Ovary (tissue), 9 donors: ENCODE results near the gene POLA2. TPM values are rescaled to one million over a fixed set of nuclear protein-coding genes. Genes with fewer than 3 reads are reported as not detected.
A peak's percentile ranks its signal among the peaks of the same experiment; 100 is the strongest.
"Not testable (repeated sequence)": the region's sequence is repeated elsewhere in the genome, so short reads cannot be mapped to it uniquely, and the experiment has no call there.

Experiments
- DNase-seq, 5 donors: peaks; one replicate each; pipeline ENCODE4 v3.0.0-alpha.2; 2019 to 2020
- H3K27ac ChIP-seq, 2 donors: fragments of 200-600 bp; one replicate each; pipeline versions ENCODE4 v1.5.1 to v1.8.0; 2019 to 2022
- H3K27me3 ChIP-seq: fragments of 200-600 bp; one replicate; pipeline ENCODE4 v1.8.0; 2022
- H3K36me3 ChIP-seq: fragments of 200-600 bp; sonication (generic); one replicate; pipeline ENCODE4 v1.5.1; 2019
- H3K4me1 ChIP-seq: one replicate; pipeline ENCODE4 v1.8.1; 2013; ENCODE audit warnings: mild to moderate bottlenecking, moderate library complexity; ENCODE audit not compliant: insufficient read depth
- H3K4me3 ChIP-seq: fragments of 200-600 bp; sonication (generic); one replicate; pipeline ENCODE4 v1.5.1; 2017
- H3K9me3 ChIP-seq, 2 donors: fragments of 200-600 bp in 1 of 2; sonication (generic) in 1 of 2; one replicate each; pipeline versions ENCODE4 v1.5.1 to v1.8.1; 2013 to 2019; ENCODE audit warnings: mild to moderate bottlenecking in 1 of 2, moderate library complexity in 1 of 2
- CTCF ChIP-seq, 3 donors: fragments of 450-650 bp in 2 of 3; fragments of 200-600 bp in 1 of 3; IDR thresholded peaks; one replicate each; pipeline versions ENCODE4 v1.5.1 to v1.8.0; 2016 to 2022; ENCODE audit warnings: antibody characterized with exemption in 3 of 3, mild to moderate bottlenecking in 1 of 3
- EP300 ChIP-seq: sonication (generic); formaldehyde crosslinking; IDR thresholded peaks from one replicate; pipeline ENCODE4 v1.6.1; 2017; ENCODE audit warnings: antibody characterized with exemption
- POLR2A ChIP-seq: fragments of 450-650 bp; IDR thresholded peaks from one replicate; pipeline ENCODE4 v1.6.1; 2017; ENCODE audit warnings: antibody characterized with exemption, mild to moderate bottlenecking, moderate library complexity
- WGBS, 3 donors: extraction: QIAGEN DNeasy Blood & Tissue Kit in 1 of 3; methylation state at CpG; one replicate each; pipeline versions ENCODE4 v1.1.5 to v1.1.7; 2013 to 2017; 5-methylcytosine and 5-hydroxymethylcytosine counted together
- intact Hi-C, 4 donors: fragments of 100-400 bp; cut with DNase I; formaldehyde crosslinking; loops; one replicate each; pipeline versions ENCODE4 v1.11.0 to v1.15.1; 2022 to 2023
- polyA plus RNA-seq, 2 donors: library from polyadenylated mRNA; stranded (reverse); fragments of 200-250 nt in 1 of 2; fragments of 350-450 nt in 1 of 2; fragmentation: Illumina TruSeq in 1 of 2; extraction: RNeasy Lipid Tissue Mini Kit (QIAGEN cat#74804) in 1 of 2; gene quantifications; one replicate each; pipeline ENCODE4 v1.2.3, GENCODE V29; 2013 to 2014
- total RNA-seq, 7 donors: library from RNA; depleted of rRNA in 2 of 7; stranded (reverse); fragments of >200 nt in 2 of 7; fragmentation: NEBNext Ultra II Directional in 3 of 7; extraction: Animal tissue kit (Norgen Biotek cat#: 25700) in 3 of 7; gene quantifications; one replicate each; pipeline versions ENCODE4 v1.1.0 to v1.2.4, GENCODE V29; 2016 to 2023
- donor health status: DM: no; HTN: no; CAD: no; lungs with moderate emphysema.
- donor health status: DM: no; HTN: no; CAD: no.
- donor health status: Bipolar disorder and iron deficiency.
- donor health status: DM: yes; HTN: yes; CAD: no.
- donor health status: DM: no; HTN: no; CAD: no.
- donor health status: DM: yes; HTN: yes; CAD: no.

POLA2 gene
- total and polyA plus RNA-seq, 9 donors: 4.5 to 13.3 (median 8.6) TPM

DNA sequence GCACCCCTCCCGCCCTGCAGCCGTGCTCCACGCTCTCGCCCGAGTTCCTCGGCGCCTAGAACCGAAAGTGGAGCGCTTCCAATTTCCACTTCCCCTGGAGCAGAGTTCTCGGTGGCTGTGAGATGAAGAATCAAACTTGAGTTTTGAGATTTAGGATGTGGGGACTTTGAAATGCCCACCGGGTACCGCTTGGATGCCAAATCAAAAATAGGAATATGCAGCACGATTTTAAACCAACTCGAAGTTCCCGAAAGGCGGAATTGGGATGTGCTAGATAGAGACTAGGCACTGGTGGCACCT is 569 bp downstream of the POLA2 start:
- peaks cover 4% of the 10 kb centered on the region for H3K4me1 ChIP-seq
- intact Hi-C loops: no loop called here
- H3K27ac ChIP-seq: peak overlapping the region; percentile 49 to 78
- peak in 2 of 5 donors; percentile 54 to 71 for DNase-seq
- no peaks in the 10 kb centered on the region for H3K9me3 ChIP-seq
- 0 to 1% (median 1%) methylated on average over 16 of the region's 16 CpGs for WGBS, 3 donors
- H3K36me3 ChIP-seq: no peaks in the 10 kb centered on the region
- peak overlapping the region; percentile 66 for H3K4me3 ChIP-seq
- no peaks in the 10 kb centered on the region for H3K27me3 ChIP-seq
- TF ChIP-seq CTCF (IDR thresholded peaks at IDR 0.05) (no peak), POLR2A (no peak), EP300 (no peak)

GRCh38 chr11:65262776-65263175 is 1.0 kb downstream of the POLA2 start:
- peaks cover 4% of the 10 kb centered on the region for H3K4me1 ChIP-seq
- TF ChIP-seq EP300 (no peak), CTCF (IDR thresholded peaks at IDR 0.05) (no peak), POLR2A (no peak)
- no peaks in the 10 kb centered on the region for H3K36me3 ChIP-seq
- intact Hi-C loops: no loop called here
- H3K4me3 ChIP-seq: peak overlapping the region; percentile 66
- 20 to 25% (median 23%) methylated on average over 6 of the region's 6 CpGs for WGBS, 3 donors
- no peaks in the 10 kb centered on the region for H3K9me3 ChIP-seq
- no peaks in the 10 kb centered on the region for H3K27me3 ChIP-seq
- DNase-seq: no peak
- peak overlapping the region in 1 of 2 donors; percentile 78 for H3K27ac ChIP-seq

- H3K4me3 ChIP-seq, H3K27ac ChIP-seq, intact Hi-C loops, H3K4me1 ChIP-seq, DNase-seq, H3K27me3 ChIP-seq, H3K36me3 ChIP-seq, H3K9me3 ChIP-seq: not testable (repeated sequence)
- WGBS, 3 donors: 87 to 89% (median 89%) methylated on average over 11 of the region's 11 CpGs
Measured at GRCh38 chr11:65264747-65265146, 3.0 kb downstream of the POLA2 start.

DNA sequence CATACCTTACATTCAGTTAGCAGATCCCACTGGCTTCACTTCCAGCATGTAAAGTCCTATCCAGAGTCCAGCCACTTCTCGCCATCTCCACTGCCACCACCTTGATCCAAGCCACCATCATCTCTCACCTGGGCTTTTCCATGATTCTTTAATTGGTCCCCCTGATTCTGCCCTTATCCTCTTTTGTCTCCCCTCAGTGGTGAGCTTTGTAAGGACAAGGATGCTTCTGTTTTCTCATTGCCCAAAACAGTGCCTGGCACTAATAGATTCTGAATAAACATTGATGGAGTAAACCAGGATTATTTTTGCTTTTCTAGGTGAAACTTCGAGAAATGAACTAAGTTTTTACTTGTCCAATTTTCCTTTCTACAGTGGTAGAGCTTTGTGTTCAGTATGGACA is 4.4 kb downstream of the POLA2 start:
- no peak overlapping the region for H3K4me3 ChIP-seq
- TF ChIP-seq CTCF (IDR thresholded peaks at IDR 0.05): no peak
- TF ChIP-seq POLR2A: no peak
- no peak for TF ChIP-seq EP300
- 89 to 97% (median 93%) methylated on average over 2 of the region's 2 CpGs for WGBS, 3 donors
- H3K36me3 ChIP-seq: no peaks in the 10 kb centered on the region
- no peaks in the 10 kb centered on the region for H3K9me3 ChIP-seq
- no peaks in the 10 kb centered on the region for H3K27me3 ChIP-seq
- H3K27ac ChIP-seq: no peak overlapping the region
- intact Hi-C loops: no loop called here
- DNase-seq: no peak
- H3K4me1 ChIP-seq: peaks cover 3% of the 10 kb centered on the region

DNA sequence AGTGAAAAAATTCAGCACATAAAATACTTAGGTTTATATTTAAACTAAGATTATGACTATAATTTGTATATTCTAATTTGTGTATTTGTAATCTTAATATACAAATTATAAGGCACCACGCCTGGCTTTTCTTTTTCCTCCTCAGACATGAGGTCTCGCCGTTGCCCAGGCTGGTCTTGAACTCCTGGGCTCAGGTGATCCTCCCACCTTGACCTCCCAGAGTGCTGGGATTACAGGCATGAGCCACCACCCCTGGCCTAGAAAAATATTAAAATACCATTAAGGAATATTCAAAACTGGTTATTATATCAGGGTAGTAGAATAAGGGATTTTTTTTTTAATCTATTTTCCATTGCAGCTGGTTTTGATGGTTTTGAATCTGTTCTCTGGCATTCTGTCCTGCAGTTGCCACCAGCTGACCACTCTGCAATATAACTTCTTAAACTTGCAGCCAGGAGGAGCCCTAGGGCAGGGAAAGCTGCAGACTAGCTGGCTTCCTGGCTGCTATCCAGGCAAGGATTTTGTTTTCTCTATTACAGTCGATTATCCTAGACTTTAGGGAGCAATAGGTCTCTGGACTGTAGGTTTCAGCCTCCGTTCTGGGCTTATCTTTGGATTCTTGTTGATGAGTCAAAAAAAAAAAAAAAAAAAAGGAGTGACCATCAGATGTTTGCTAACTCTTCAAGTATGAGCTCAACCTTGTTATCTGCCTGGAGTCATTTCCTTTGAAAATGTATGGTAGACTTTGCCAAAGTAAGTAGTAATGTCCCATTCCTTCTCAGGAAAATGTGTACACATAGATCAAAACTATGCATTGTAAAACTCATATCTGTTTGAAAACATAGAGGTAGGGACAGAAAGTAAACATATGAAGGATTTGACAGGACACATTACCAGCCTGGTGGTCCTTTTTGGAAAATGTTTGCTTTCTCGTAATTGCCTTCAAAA is 13.2 kb downstream of the POLA2 start:
- no peaks in the 10 kb centered on the region for H3K36me3 ChIP-seq
- H3K27me3 ChIP-seq: no peaks in the 10 kb centered on the region
- H3K4me1 ChIP-seq: no peaks in the 10 kb centered on the region
- no peaks in the 10 kb centered on the region for H3K9me3 ChIP-seq
- DNase-seq: peak; percentile 80 to 92 (median 85)
- intact Hi-C loops: loop anchor here in 3 of 4 donors (1.0 to 2.0 kb wide), 3 partner anchors 40 to 56 kb away; partner anchors contain the start of gene CDC42EP2 (in 2 of the 3)
- 17 to 23% (median 20%) methylated on average over 6 of the region's 6 CpGs for WGBS, 3 donors
- TF ChIP-seq CTCF (IDR thresholded peaks at IDR 0.05) (peak; percentile 61 to 96 (median 96)), POLR2A (peak; percentile 12), EP300 (no peak)
- peak overlapping the region in 1 of 2 donors; percentile 31 for H3K27ac ChIP-seq
- no peak overlapping the region for H3K4me3 ChIP-seq
